Right lobe of liver (tissue), 6 donors: ENCODE results near the gene PNLIPRP2. TPM values are rescaled to one million over a fixed set of nuclear protein-coding genes. Genes with fewer than 3 reads are reported as not detected.

Source experiments
- ATAC-seq, 4 donors: fragments of 200-7000 bp; cut with Tn5 transposase; one replicate each; pipeline ENCODE4 v1.9.1; 2020; ENCODE audit warnings: mild to moderate bottlenecking in 4 of 4, moderate library complexity in 4 of 4
- DNase-seq, 3 donors: peaks; one replicate each; pipeline ENCODE4 v3.0.0-alpha.2; 2020
- H3K27ac ChIP-seq, 3 donors: fragments of 200-600 bp; one replicate each; pipeline ENCODE4 v1.8.0; 2022
- H3K27me3 ChIP-seq, 2 donors: fragments of 200-600 bp; one replicate each; pipeline ENCODE4 v1.8.0; 2022
- H3K36me3 ChIP-seq, 4 donors: fragments of 200-600 bp; sonication (generic) in 1 of 4; one replicate each; pipeline versions ENCODE4 v1.5.1 to v1.8.0; 2017 to 2022; ENCODE audit warnings: control low read depth in 1 of 4
- H3K4me1 ChIP-seq, 4 donors: fragments of 200-600 bp; sonication (generic) in 1 of 4; one replicate each; pipeline versions ENCODE4 v1.5.1 to v1.8.0; 2017 to 2022; ENCODE audit warnings: control low read depth in 1 of 4
- H3K4me3 ChIP-seq, 3 donors: fragments of 200-600 bp; one replicate each; pipeline ENCODE4 v1.8.0; 2022
- H3K9me3 ChIP-seq, 4 donors: fragments of 200-600 bp; sonication (generic) in 1 of 4; one replicate each; pipeline versions ENCODE4 v1.5.1 to v1.8.0; 2017 to 2022; ENCODE audit warnings: control low read depth in 1 of 4
- POLR2A ChIP-seq: fragments of 450-650 bp; IDR thresholded peaks from one replicate; pipeline ENCODE4 v1.6.1; 2017; ENCODE audit warnings: antibody characterized with exemption, mild to moderate bottlenecking
- WGBS: methylation state at CpG from one replicate; pipeline ENCODE4 v1.1.6; 2018; ENCODE audit warnings: low coverage, low lambda C conversion rate; ENCODE audit not compliant: insufficient coverage; ENCODE audit errors: missing lambda C conversion rate; 5-methylcytosine and 5-hydroxymethylcytosine counted together
- intact Hi-C, 2 donors: fragments of 100-400 bp; cut with DNase I; formaldehyde crosslinking; loops; one replicate each; pipeline versions ENCODE4 v1.11.2 to v1.14.1; 2022
- total RNA-seq, 6 experiments: library from RNA; depleted of rRNA in 2 of 6; stranded (reverse); fragments of >200 nt in 2 of 6; fragmentation: NEBNext Ultra II Directional in 3 of 6; extraction: Animal tissue kit (Norgen Biotek cat#: 25700) in 3 of 6; gene quantifications; one replicate each; pipeline versions ENCODE4 v1.1.0 to v1.2.4, GENCODE V29; 2016 to 2023
- TF ChIP-seq, protein P1 (sequence below), 4 donors: fragments of 200-600 bp in 3 of 4; fragments of 450-650 bp in 1 of 4; IDR thresholded peaks; one replicate each; pipeline versions ENCODE4 v1.5.1 to v1.8.0; 2016 to 2022; ENCODE audit warnings: antibody characterized with exemption in 4 of 4, mild to moderate bottlenecking in 2 of 4
- donor health status: DM: no; HTN: yes; CAD: no.
- donor health status: DM: no; HTN: no; CAD: no.
- donor health status: DM: no; HTN: no; CAD: no.
- donor health status: DM: no; HTN: yes; CAD: no.
- donor health status: DM: no; HTN: yes; CAD: no.

The PNLIPRP2 gene
- total RNA-seq, 6 experiments from 2014 or later: not detected

GRCh38 chr10:116606061-116606483, 14.7 kb upstream of the PNLIPRP2 start:
- no peaks in the 10 kb centered on the region for H3K9me3 ChIP-seq
- H3K4me1 ChIP-seq: no peaks in the 10 kb centered on the region
- no peak overlapping the region for H3K27ac ChIP-seq
- WGBS: 33% methylated on average over 5 of the region's 8 CpGs
- intact Hi-C loops: no loop called here
- H3K36me3 ChIP-seq: no peaks in the 10 kb centered on the region
- H3K4me3 ChIP-seq: no peak overlapping the region
- H3K27me3 ChIP-seq: peaks cover 0 to 3% of the 10 kb centered on the region in 2 donors
- TF ChIP-seq POLR2A: no peak
- TF ChIP-seq, protein P1, sequence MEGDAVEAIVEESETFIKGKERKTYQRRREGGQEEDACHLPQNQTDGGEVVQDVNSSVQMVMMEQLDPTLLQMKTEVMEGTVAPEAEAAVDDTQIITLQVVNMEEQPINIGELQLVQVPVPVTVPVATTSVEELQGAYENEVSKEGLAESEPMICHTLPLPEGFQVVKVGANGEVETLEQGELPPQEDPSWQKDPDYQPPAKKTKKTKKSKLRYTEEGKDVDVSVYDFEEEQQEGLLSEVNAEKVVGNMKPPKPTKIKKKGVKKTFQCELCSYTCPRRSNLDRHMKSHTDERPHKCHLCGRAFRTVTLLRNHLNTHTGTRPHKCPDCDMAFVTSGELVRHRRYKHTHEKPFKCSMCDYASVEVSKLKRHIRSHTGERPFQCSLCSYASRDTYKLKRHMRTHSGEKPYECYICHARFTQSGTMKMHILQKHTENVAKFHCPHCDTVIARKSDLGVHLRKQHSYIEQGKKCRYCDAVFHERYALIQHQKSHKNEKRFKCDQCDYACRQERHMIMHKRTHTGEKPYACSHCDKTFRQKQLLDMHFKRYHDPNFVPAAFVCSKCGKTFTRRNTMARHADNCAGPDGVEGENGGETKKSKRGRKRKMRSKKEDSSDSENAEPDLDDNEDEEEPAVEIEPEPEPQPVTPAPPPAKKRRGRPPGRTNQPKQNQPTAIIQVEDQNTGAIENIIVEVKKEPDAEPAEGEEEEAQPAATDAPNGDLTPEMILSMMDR (IDR thresholded peaks at IDR 0.05): no peak
- ATAC-seq (no peak), DNase-seq (no peak)

DNA sequence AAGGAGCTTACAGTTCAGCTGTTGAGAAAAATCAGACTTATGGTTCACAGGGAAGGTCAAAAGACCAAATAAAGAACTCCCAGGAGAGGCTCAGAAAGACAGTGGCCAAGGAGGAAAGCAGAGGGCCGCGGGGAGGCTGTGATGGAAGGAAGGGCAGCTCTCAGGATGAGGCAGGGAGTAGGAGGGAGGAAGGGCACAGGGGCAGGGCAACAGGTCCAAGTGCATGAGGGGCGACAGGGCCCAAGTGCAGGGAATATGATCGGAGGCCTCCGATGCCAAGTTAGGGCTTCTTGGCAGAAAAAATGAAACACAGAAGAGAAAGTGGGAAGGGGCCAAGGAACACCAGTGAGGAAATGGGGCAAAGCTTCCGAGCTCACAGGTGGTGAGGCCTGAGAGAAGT, 13.4 kb upstream of the PNLIPRP2 start:
- WGBS: 58% methylated on average over 4 of the region's 6 CpGs
- H3K4me3 ChIP-seq: no peak overlapping the region

GRCh38 chr10:116608686-116609594, 11.8 kb upstream of the PNLIPRP2 start:
- H3K27me3 ChIP-seq: peaks cover 0 to 3% of the 10 kb centered on the region in 2 donors
- no peaks in the 10 kb centered on the region for H3K4me1 ChIP-seq
- DNase-seq (no peak), ATAC-seq (peak in 1 of 4 donors; percentile 20)
- H3K9me3 ChIP-seq: no peaks in the 10 kb centered on the region
- TF ChIP-seq, protein P1 (IDR thresholded peaks at IDR 0.05): no peak
- TF ChIP-seq POLR2A: no peak
- intact Hi-C loops: no loop called here
- H3K4me3 ChIP-seq: no peak overlapping the region
- no peak overlapping the region for H3K27ac ChIP-seq
- 11% methylated on average over 14 of the region's 41 CpGs for WGBS
- no peaks in the 10 kb centered on the region for H3K36me3 ChIP-seq

More for the DNA sequence above, 13.4 kb upstream of the PNLIPRP2 start:
- no peak overlapping the region for H3K27ac ChIP-seq
- ATAC-seq (no peak), DNase-seq (no peak)
- H3K36me3 ChIP-seq: no peaks in the 10 kb centered on the region
- no peaks in the 10 kb centered on the region for H3K9me3 ChIP-seq
- no peak for TF ChIP-seq POLR2A
- TF ChIP-seq, protein P1 (IDR thresholded peaks at IDR 0.05): no peak
- H3K27me3 ChIP-seq: peaks cover 0 to 3% of the 10 kb centered on the region in 2 donors
- intact Hi-C loops: no loop called here
- no peaks in the 10 kb centered on the region for H3K4me1 ChIP-seq

DNA sequence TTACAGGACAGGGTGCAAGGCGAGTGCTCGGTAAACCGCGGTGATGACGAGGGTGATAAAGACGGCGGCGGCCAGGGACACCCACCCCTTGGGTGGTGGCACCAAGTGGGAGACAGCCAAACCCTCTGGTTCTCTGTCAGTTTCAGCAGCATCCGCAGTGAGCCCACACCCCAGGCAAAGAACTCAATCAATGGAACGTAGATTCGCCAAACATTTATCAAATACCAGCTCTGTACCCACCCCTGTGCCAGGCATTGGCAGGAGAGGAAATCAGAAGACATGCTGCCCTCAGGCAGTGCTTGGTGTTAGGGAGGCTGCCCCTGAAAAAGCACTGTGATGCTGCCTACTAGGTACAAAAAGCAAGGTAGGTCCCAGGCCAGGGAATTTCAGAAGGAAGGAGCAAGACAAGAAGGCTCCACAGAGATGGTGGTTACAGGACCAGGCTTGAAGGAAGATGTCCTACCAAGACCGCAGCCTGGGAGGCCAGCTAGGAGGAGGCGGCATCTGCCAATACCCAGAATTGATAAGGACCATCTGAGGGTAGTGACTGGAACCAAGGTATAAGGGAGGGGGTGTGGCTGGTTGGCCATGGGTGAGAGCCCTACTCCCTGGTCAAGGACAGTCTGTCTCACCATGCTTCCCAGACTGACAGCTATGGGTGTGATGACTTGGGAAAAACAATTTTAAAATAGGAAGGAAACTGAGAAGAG, 10.2 kb upstream of the PNLIPRP2 start:
- H3K4me3 ChIP-seq: no peak overlapping the region
- no peaks in the 10 kb centered on the region for H3K4me1 ChIP-seq
- peaks cover 0 to 3% of the 10 kb centered on the region in 2 donors for H3K27me3 ChIP-seq
- H3K27ac ChIP-seq: no peak overlapping the region
- TF ChIP-seq, protein P1 (IDR thresholded peaks at IDR 0.05): no peak
- no peak for TF ChIP-seq POLR2A
- H3K36me3 ChIP-seq: no peaks in the 10 kb centered on the region
- H3K9me3 ChIP-seq: no peaks in the 10 kb centered on the region
- intact Hi-C loops: no loop called here
- ATAC-seq (no peak), DNase-seq (no peak)
- 96% methylated on average over 5 of the region's 13 CpGs for WGBS
